Ectodermal cell (in vitro differentiated cells): ENCODE measurements around the gene LYRM9.
"Not testable (repeated sequence)": the region's sequence is repeated elsewhere in the genome, so short reads cannot be mapped to it uniquely, and the experiment has no call there.

ENCODE experiments used
- H3K27ac ChIP-seq: 2 replicates; pipeline ENCODE4 v1.7.0; 2013; ENCODE audit warnings: mild to moderate bottlenecking, low read depth, low read length; ENCODE audit not compliant: insufficient read depth, poor library complexity, severe bottlenecking
- H3K27me3 ChIP-seq: 2 replicates; pipeline ENCODE4 v1.7.0; 2013; ENCODE audit warnings: mild to moderate bottlenecking, low read length; ENCODE audit not compliant: insufficient read depth, control insufficient read depth, poor library complexity, severe bottlenecking
- H3K36me3 ChIP-seq: one replicate; pipeline ENCODE4 v1.7.0; 2013; ENCODE audit warnings: low read length; ENCODE audit not compliant: control insufficient read depth, insufficient read depth
- H3K4me1 ChIP-seq: one replicate; pipeline ENCODE4 v1.7.0; 2013; ENCODE audit warnings: low read length; ENCODE audit not compliant: control insufficient read depth, insufficient read depth
- H3K4me3 ChIP-seq: 2 replicates; pipeline ENCODE4 v1.7.0; 2013; ENCODE audit warnings: low read depth, low read length, control low read depth; ENCODE audit not compliant: insufficient read depth
- H3K9me3 ChIP-seq: 2 replicates; pipeline ENCODE4 v1.7.0; 2013; ENCODE audit warnings: mild to moderate bottlenecking, low read length, moderate library complexity; ENCODE audit not compliant: control insufficient read depth
- WGBS, 2 experiments: methylation state at CpG; one replicate each; pipeline ENCODE4 v1.1.7; 2013; ENCODE audit warnings: missing lambda C conversion rate in 2 of 2; 5-methylcytosine and 5-hydroxymethylcytosine counted together

LYRM9 gene

DNA sequence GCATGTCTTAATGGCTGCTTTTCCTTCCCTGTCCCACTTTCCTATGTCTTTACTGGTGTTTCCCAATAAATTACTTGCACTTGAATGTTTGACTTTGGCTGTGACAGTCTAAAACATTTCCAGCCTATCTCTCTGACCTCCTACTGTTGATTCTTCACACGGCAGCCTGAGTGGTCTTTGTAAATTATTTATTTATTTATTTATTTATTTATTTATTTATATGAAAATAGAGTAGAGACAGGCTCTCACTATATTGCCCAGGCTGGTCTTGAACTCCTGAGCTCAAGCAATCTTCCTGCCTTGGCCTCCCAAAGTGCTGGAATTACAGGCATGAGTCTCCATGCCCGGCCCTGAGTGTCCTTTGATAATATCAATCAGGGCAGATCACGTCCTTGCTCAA, 28.4 kb upstream of the LYRM9 start:
- 84 to 91% methylated on average over 2 of the region's 3 CpGs for WGBS, 2 experiments
- no peaks in the 10 kb centered on the region for H3K9me3 ChIP-seq
- no peaks in the 10 kb centered on the region for H3K4me1 ChIP-seq
- no peaks in the 10 kb centered on the region for H3K36me3 ChIP-seq
- H3K4me3 ChIP-seq: no peak overlapping the region
- peaks cover 47% of the 10 kb centered on the region for H3K27me3 ChIP-seq
- H3K27ac ChIP-seq: no peak overlapping the region

- Histone ChIP-seq H3K9me3 (no peaks in the 10 kb centered on the region), H3K36me3 (no peaks in the 10 kb centered on the region), H3K4me3 (no peak overlapping the region), H3K27me3 (peaks cover 52% of the 10 kb centered on the region), H3K4me1 (peaks cover 3% of the 10 kb centered on the region), H3K27ac (no peak overlapping the region)
- 88% methylated on average over 5 of the region's 5 CpGs for WGBS, 2 experiments
Measured at GRCh38 chr17:27921077-27921476, 27.9 kb upstream of the LYRM9 start.

DNA sequence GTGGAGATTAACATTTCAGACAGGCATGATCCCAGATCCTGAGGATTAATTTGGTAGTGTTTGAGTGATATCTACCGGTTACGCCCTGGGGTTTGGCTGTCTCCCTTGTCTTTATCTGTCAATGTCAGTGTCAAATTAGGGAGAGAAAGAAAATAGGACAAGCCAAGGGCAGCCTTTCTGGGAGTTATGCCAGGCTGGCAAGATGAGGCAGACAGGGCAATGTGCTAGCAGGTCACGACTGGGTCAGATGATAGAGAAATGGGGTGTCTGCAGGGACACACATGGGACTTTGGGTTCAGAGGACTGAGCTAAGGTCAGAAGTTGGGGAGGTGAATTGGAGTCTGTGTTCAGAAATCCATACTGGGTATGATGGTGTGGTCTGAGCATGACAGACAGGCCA, 27.4 kb upstream of the LYRM9 start:
- Histone ChIP-seq H3K4me1 (peaks cover 8% of the 10 kb centered on the region), H3K4me3 (no peak overlapping the region), H3K36me3 (no peaks in the 10 kb centered on the region), H3K27ac (no peak overlapping the region), H3K9me3 (no peaks in the 10 kb centered on the region), H3K27me3 (peaks cover 54% of the 10 kb centered on the region)
- WGBS, 2 experiments: 93 to 96% methylated on average over 3 of the region's 3 CpGs

DNA sequence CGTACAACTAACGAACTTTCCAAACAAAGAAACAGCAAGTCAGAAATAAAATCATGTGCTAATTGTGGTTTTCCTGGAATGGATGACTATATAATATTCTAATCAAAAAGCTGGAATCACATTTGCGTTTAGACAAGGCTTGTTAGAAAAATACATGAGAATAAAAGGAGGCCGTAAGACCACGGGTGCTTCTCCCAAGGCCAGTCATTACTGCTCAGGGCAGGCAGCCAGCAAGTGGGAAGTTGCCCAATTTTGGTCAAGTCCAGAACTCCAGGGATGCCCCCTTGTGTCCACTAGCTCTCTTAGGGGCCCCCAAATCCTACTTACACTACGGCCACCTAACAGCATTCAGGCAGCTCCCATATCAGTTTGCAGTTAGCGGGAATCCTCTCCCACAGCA, 25.9 kb upstream of the LYRM9 start:
- WGBS, 2 experiments: 87 to 90% methylated on average over 5 to 7 of the region's 7 CpGs
- H3K4me3 ChIP-seq: no peak overlapping the region
- peaks cover 68% of the 10 kb centered on the region for H3K27me3 ChIP-seq
- H3K27ac ChIP-seq: no peak overlapping the region
- H3K9me3 ChIP-seq: no peaks in the 10 kb centered on the region
- peaks cover 9% of the 10 kb centered on the region for H3K4me1 ChIP-seq
- H3K36me3 ChIP-seq: no peaks in the 10 kb centered on the region

DNA sequence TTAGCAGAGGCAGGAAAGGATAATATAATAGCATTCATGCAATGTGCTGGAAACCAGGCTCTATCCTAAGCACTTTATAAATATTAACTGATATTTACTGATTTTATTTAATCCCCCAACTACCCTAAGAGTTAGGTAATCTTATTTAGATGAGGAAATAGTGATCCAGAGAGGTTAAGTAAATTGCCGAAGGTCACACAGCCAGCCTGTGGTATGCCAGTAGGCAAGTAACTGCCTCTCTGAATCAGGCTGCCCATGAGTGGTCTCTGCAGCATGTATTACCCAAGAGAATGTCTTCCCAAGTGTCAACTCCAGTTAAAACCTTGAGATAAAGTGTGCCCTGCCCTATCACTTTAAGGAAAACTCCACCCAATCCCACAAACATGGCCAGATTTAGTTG, 25.3 kb upstream of the LYRM9 start:
- WGBS, 2 experiments: 86 to 93% methylated on average over 1 of the region's 1 CpG
- H3K27me3 ChIP-seq: peaks cover 73% of the 10 kb centered on the region
- no peak overlapping the region for H3K27ac ChIP-seq

GRCh38 chr17:27917000-27917399, 23.8 kb upstream of the LYRM9 start:
- peaks cover 81% of the 10 kb centered on the region for H3K27me3 ChIP-seq
- H3K9me3 ChIP-seq: no peaks in the 10 kb centered on the region
- H3K36me3 ChIP-seq: no peaks in the 10 kb centered on the region
- no peak overlapping the region for H3K27ac ChIP-seq
- H3K4me3 ChIP-seq: no peak overlapping the region
- WGBS, 2 experiments: 11 to 34% methylated on average over 1 of the region's 1 CpG
- peaks cover 9% of the 10 kb centered on the region for H3K4me1 ChIP-seq

More for the DNA sequence above, 25.3 kb upstream of the LYRM9 start:
- Histone ChIP-seq H3K4me1 (peaks cover 9% of the 10 kb centered on the region), H3K9me3 (no peaks in the 10 kb centered on the region), H3K36me3 (no peaks in the 10 kb centered on the region), H3K4me3 (no peak overlapping the region)

- H3K9me3 ChIP-seq: no peaks in the 10 kb centered on the region
- WGBS, 2 experiments: 2 to 4% methylated on average over 7 of the region's 7 CpGs
- H3K4me1 ChIP-seq: peaks cover 9% of the 10 kb centered on the region
- H3K27me3 ChIP-seq: peaks cover 81% of the 10 kb centered on the region
- H3K27ac ChIP-seq: no peak overlapping the region
- H3K36me3 ChIP-seq: no peaks in the 10 kb centered on the region
- no peak overlapping the region for H3K4me3 ChIP-seq
Measured at GRCh38 chr17:27915709-27916108, 22.5 kb upstream of the LYRM9 start.

- Histone ChIP-seq H3K36me3 (no peaks in the 10 kb centered on the region), H3K9me3 (no peaks in the 10 kb centered on the region), H3K27me3 (peaks cover 87% of the 10 kb centered on the region), H3K27ac (no peak overlapping the region), H3K4me3 (no peak overlapping the region), H3K4me1 (peaks cover 9% of the 10 kb centered on the region)
- 51 to 53% methylated on average over 6 to 7 of the region's 7 CpGs for WGBS, 2 experiments
Measured at GRCh38 chr17:27914382-27914781, 21.2 kb upstream of the LYRM9 start.

- Histone ChIP-seq H3K9me3 (no peaks in the 10 kb centered on the region), H3K4me1 (peaks cover 9% of the 10 kb centered on the region), H3K27me3 (peaks cover 79% of the 10 kb centered on the region), H3K36me3 (no peaks in the 10 kb centered on the region), H3K4me3 (no peak overlapping the region), H3K27ac (no peak overlapping the region)
- WGBS, 2 experiments: 48% methylated on average over 2 of the region's 2 CpGs
Measured at GRCh38 chr17:27912964-27913363, 19.8 kb upstream of the LYRM9 start.

GRCh38 chr17:27912299-27912698, 19.1 kb upstream of the LYRM9 start:
- H3K4me3 ChIP-seq, H3K9me3 ChIP-seq, H3K27ac ChIP-seq, H3K4me1 ChIP-seq, H3K36me3 ChIP-seq: not testable (repeated sequence)
- peaks cover 79% of the 10 kb centered on the region for H3K27me3 ChIP-seq
- 89 to 92% methylated on average over 2 of the region's 3 CpGs for WGBS, 2 experiments

- Histone ChIP-seq H3K27ac (no peak overlapping the region), H3K4me1 (peaks cover 11% of the 10 kb centered on the region), H3K9me3 (no peaks in the 10 kb centered on the region), H3K27me3 (peaks cover 47% of the 10 kb centered on the region), H3K4me3 (no peak overlapping the region), H3K36me3 (no peaks in the 10 kb centered on the region)
- WGBS, 2 experiments: 82 to 87% methylated on average over 4 of the region's 4 CpGs
Measured at GRCh38 chr17:27907976-27908558, 14.9 kb upstream of the LYRM9 start.
